Stimulated activated CD4-positive, alpha-beta T cell treated with anti-CD3 and anti-CD28 coated beads, Interleukin-15, amount 100 ng/mL, for 1 hour (primary cell): ENCODE results near the gene SLAIN2.

Experiments
- DNase-seq, 2 donors: peaks; one replicate each; pipeline ENCODE4 v3.0.0-alpha.2; 2020; ENCODE audit warnings: low read depth in 1 of 2, low spot score in 1 of 2

Gene SLAIN2

DNA sequence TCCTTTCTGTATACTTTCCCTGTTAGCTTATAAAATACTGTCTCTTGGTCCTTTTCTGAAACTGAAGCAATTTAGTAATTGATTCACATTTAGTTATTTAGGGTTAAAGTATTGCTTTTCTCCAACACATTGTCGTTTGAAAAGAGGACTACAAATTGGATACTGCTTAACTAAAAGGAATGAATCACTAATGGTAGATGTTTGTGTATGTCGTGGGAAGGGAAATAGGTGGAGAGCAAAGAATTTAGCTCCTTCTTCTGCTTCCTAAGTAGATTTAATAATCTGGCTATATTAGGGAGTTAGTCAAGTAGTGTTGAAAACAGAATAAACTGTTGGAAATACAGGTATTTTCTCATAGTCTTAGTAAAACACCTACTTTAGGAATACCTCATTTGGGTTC lies 27.9 kb downstream of the SLAIN2 start:
- DNase-seq, result no peak

GRCh38 chr4:48369771-48370170 lies 28.4 kb downstream of the SLAIN2 start:
- no peak for DNase-seq

DNA sequence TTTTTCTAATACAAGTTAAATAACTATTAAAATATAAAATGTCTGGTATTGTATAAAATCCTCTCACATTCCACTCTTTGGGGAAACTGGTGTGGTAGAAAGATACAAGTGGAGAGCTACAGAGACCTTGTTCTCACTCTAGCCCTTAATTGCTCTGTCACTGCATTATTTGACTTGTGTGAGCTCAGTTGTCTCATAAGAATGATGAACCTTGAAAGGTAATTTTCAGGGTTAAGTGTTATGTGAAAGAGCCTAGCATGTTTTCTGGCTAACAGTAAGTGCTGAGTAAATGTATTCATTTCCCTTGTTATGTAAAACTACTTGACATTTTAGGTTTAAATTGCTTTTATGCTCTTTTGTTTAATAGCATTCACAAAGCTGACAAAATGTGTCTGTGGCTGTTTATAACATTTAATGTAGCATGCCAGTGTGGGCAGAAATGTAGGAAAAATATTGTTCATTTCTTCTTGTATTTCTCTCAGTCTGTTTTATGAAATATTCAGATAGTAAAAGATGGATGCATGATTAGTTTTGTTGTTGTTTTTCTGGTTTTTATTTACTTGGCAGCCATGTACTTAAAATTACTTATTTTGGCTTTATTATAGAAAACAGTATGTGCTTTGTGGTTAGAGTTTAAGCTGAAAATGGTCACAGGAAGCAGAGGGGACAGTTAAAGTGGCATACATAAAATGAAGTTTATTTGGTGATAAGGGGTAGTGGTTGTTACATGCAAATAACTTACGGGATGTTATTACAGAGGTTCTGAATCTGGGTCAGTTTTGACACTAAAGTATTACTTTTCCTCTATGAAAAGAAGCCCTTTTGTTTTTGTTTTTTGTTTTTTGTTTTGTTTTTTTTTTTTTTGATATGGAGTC lies 29.2 kb downstream of the SLAIN2 start:
- DNase-seq, result no peak

DNA sequence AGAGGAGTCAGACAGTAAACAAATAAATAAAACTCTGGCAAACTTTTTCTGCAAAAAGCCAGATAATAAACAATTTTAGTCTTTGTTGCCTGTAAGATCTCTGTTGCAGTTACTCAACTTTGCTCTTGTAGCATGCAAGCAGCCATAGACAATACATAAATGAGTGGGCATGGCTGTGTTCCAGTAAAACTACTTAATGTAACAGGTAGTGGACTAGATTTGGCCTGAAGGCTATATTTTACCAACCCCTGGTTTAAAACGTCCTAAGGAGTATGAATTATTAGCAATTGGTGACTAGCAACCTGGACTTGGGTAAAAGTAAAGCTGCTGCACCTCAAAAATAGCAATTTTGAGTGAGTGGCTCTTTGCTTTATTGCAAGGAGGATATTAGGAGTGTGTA lies 30.9 kb downstream of the SLAIN2 start:
- DNase-seq, result no peak

DNA sequence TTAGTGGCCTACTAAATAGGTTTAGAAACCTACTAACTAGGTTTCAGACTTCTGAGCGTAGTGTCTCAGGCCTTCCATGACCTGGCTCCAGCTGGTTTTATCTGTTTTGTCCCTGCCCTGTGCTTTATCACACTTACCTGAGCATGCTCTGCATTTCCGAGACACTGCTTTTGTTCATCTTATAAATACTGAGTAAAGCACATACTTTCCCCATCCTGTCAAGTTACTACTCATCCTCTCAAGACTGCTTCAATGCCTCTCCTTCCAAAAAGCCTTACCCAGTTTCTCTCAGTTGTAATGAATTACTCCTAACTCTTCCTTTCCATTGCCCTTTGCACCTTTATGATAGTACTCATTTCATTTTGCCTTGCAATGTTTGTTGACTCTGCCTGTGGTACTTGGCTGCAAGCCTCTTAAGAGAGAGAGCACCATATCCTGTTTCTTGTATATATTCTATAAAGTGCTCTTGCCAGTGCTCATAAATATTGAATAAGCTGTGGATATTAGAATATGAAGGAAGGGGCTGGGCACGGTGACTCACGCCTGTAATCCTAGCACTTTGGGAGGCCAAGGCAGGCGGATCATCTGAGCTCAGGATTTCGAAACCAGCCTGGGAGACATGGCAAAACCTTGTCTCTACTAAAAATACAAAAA lies 34.4 kb downstream of the SLAIN2 start:
- DNase-seq, result no peak

DNA sequence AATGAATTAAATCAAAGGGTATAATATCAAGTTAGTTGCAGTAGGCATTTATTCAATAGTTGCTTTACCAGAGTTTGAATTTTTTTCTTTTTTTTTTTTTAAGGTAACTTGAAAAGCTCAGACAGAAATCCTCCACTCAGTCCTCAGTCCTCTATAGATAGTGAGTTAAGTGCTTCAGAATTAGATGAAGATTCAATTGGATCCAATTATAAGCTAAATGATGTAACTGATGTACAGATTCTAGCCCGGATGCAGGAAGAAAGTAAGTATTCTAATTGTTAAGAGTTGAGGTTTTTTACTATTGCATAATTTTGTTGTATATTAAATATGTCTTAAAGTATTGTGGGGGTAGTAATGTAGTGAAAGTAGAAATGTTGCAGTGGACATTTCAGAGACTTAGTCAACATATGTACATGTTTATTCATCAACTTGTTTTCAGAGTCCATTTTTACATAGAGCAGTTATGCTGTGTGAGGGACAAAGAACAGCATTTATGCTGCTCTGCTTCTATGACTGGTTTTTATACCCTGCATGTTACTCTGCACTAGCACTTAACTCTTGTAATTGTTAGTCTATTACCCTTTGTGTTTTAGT lies 38.4 kb downstream of the SLAIN2 start:
- DNase-seq, result no peak

DNA sequence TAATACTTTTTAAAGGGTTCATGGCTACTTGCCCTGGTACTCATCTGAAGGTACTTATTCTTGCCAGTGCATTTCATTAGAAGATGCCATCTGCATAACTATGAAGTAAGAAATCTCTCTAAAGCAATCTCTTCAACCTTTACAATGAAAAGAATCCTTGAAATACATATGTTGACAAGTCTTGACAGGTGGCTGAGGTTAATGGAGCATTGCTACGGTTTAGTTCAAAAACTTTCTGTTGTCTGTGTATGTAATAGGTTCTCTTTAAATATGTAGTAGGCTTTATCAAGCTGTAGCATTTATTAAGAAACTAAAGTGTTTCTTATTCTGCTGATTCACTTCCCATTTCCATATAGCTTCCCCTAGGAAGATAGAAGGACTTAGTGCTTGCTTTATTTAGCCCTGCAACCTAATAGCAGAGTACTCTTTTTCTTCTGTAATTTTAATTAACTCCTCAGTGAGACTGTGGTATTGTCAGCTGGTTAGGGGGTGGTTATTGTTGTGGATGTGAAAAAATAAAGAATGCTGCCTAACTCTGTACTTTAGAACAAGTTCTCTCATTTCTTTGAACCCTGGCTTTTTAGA lies 39.3 kb downstream of the SLAIN2 start:
- no peak for DNase-seq

GRCh38 chr4:48388525-48389154 lies 47.3 kb downstream of the SLAIN2 start:
- no peak for DNase-seq

DNA sequence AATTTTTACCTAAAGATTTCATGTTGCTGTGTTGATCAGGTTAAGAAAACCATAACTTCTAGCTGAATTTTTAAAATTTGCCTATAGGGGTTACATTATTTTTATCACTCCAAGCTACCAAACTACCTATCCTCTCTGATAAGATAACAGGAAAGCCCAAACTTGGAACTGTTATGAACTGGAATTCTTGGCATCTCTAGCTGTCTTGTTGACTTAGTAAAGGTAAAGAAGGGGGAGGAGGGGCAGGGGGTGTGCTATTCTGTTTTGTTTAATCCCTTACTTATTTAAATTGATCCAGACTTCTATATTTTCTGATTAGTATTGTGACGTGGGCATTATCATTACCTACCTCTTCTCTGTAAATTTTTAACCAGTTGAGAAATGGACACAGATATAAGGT lies 54.7 kb downstream of the SLAIN2 start:
- no peak for DNase-seq

DNA sequence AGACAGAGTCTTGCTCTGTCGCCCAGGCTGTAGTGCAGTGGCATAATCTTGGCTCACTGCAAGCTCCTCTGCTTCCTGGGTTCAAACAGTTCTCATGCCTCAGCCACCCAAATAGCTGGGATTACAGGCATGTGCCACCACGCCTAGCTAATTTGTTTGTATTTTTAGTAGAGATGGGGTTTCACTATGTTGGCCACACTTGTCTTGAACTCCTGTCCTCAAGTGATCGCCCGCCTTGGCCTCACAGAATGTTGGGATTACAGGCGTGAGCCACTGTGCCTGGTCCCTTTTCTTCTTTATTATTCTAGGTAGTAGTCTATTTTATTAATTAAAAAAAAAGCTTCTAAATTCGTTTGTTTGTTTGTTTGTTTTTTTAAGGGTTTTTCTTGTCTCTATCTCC lies 59.1 kb downstream of the SLAIN2 start:
- no peak for DNase-seq

GRCh38 chr4:48403358-48403757 lies 62.0 kb downstream of the SLAIN2 start:
- no peak for DNase-seq

- no peak for DNase-seq
Measured at GRCh38 chr4:48403779-48404178, 62.5 kb downstream of the SLAIN2 start.

DNA sequence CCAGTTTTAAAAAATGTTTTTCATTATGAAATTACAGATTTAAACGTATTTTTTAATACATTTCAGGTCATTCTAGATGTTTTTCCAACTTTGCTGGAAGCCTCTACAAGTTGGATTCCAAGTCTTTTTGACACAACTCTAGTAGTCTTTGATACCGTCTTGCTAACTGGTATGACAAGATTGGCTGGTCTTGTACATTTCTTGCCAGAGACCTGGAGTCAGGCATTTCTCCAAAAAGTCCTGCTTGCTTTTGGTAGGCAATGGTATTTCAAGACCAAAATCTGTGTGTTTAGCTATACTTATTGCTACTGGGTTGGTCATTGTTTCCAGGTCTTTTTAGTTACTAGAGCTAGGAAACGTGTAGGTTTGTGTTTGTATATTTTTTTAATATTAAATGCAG lies 64.6 kb downstream of the SLAIN2 start:
- no peak for DNase-seq

DNA sequence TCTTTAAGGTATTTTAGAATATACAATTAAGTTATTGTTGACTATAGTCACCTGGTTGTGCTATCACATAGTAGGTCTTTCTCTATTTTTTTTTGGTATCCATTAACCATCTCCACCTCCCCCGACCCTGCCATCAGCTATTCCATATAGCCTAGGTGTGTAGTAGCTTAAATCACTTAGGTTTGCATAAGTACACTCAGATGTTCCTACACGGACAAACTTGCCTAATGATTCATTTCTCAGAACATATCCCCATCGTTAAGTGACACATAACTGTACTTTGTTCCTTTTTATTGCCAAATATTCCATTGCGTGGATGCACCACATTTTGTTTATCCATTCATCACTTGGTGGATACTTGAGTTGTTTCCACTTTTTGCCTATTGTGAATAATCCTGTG lies 67.9 kb downstream of the SLAIN2 start:
- no peak for DNase-seq

GRCh38 chr4:48410812-48411211 lies 69.5 kb downstream of the SLAIN2 start:
- DNase-seq, result no peak

GRCh38 chr4:48420144-48420543 lies 78.8 kb downstream of the SLAIN2 start:
- no peak for DNase-seq

DNA sequence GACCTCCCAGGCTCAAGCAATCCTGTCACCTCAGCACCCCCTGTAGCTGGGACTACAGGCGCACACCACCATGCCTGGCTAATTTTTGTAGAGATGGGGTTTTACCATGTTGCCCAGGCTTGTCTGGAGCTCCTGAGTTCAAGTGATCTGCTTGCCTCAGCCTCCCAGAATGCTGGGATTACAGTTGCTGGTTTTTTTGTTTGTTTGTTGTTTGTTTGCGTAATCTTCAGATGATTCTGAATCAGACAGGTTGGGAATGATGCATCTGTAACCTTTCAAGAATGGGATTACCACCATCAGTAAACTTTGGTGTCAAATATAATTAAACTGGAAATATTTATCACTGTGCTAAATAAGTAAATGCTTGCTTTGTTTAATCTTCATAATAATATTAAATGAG lies 79.8 kb downstream of the SLAIN2 start:
- no peak for DNase-seq

DNA sequence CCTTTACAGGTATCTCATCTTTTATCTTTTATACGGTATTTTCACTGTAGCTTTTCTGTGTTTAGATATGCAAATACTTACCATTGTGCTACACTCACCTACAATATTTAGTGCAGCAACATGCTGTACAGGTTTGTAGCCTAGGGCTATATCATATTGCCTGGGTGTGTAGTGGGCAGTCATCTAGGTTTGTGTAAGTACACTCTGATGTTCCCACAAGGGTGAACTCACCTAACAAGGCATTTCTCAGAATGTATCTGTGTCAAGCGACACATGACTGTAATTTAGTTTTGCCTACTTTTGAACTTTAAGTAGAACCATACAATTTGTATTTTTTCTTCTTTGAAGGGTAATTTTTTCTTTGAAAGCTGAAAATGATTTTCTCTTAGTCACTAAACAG lies 87.6 kb downstream of the SLAIN2 start:
- no peak for DNase-seq

DNA sequence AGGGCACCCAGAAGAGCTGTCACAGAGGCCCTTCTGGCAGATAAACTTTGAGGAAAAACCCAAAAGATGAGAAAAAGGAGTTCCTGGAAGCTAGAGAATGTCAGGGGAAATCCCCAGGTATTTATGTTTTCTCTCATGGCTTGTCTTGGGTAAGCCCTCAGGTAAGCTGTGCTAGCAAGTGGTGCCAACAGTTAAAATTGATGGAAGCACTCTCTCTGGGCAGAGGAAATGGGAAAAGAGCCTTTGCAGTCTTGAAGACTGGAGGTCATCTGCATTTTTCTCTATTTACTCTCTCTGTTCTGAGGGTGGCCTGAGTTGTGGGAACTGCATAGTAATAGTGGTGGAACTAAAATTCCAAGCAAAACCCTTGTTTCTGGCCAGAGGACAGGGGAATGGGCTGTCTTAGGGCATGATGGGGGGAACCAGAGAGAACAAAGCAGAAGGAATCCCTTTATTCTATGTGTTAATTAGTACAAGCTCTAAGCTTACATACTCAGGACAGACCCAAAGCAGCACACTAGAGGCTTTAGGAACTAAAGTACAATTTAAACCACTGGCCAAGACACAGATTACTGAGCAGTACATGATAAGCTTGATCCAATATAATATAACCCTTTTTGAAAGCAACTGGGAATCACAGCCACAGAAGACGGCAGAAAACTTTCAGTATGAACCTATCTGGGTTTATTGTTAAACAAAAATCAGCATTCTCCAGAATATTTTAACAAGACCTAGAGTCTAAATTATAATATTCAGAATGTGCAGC lies 88.6 kb downstream of the SLAIN2 start:
- no peak for DNase-seq

DNA sequence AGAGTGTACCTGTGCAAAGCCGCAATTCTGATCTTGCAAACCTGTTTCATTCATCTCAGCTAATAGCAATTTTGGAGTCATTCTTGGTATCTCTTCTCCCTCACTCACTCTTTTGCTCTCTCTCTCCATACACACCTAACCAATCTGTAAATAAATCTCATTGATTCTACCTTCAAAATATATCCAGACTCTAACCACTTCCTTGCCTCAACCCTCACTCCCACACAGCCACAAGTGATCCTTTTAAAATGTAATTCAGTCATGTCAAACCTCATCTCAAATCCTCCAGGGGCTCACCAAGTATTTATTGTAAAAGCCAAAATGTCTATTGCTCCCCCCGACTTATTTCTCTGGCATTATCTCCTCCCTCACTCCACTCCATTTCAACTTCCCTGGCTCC lies 90.1 kb downstream of the SLAIN2 start:
- DNase-seq, result no peak

- no peak for DNase-seq
Measured at GRCh38 chr4:48432017-48432416, 90.7 kb downstream of the SLAIN2 start.
